ENCODE results near the gene MAIP1.

- no peak for TF ChIP-seq SP1 (CRISPR knock-in tag; conservative IDR thresholded peaks at IDR 0.05)
- TF ChIP-seq JUN (CRISPR knock-in tag; IDR thresholded peaks at IDR 0.05), result no peak
- no peak for TF ChIP-seq ZNF121 (CRISPR knock-in tag; IDR thresholded peaks at IDR 0.05)
- no peak for TF ChIP-seq USF2 (CRISPR knock-in tag; IDR thresholded peaks at IDR 0.05)
- no peak for TF ChIP-seq ETV6 (CRISPR knock-in tag; IDR thresholded peaks at IDR 0.05)
- TF ChIP-seq ZSCAN18 (CRISPR knock-in tag; IDR thresholded peaks at IDR 0.05), result no peak
- no peak for TF ChIP-seq NR2C2 (CRISPR knock-in tag; IDR thresholded peaks at IDR 0.05)
- TF ChIP-seq CTCF (IDR thresholded peaks at IDR 0.05), result no peak
- TF ChIP-seq TP53 (CRISPR knock-in tag; IDR thresholded peaks at IDR 0.05), result no peak
Measured at GRCh38 chr2:199955007-199955338, 409 bp upstream of the MAIP1 start.

All from WTC11 (cell line).